Colonic mucosa (tissue), 4 donors: ENCODE measurements around the gene RALGAPA2. TPM values are rescaled to one million over a fixed set of nuclear protein-coding genes. Genes with fewer than 3 reads are reported as not detected.

Experiments
- DNase-seq: peaks from one replicate; pipeline ENCODE4 v3.0.0-alpha.2; 2020
- H3K27ac ChIP-seq: fragments of 200-600 bp; one replicate; pipeline ENCODE4 v1.8.0; 2021
- H3K27me3 ChIP-seq: fragments of 200-600 bp; one replicate; pipeline ENCODE4 v1.8.0; 2021
- H3K36me3 ChIP-seq: fragments of 200-600 bp; one replicate; pipeline ENCODE4 v1.8.0; 2021
- H3K4me1 ChIP-seq: fragments of 200-600 bp; one replicate; pipeline ENCODE4 v1.8.0; 2021; ENCODE audit warnings: mild to moderate bottlenecking
- H3K4me3 ChIP-seq: fragments of 200-600 bp; one replicate; pipeline ENCODE4 v1.8.0; 2021
- H3K9ac ChIP-seq, 2 donors: one replicate each; pipeline ENCODE4 v1.7.0; 2013; ENCODE audit warnings: control low read depth in 2 of 2, low read depth in 2 of 2, low read length in 2 of 2
- H3K9me3 ChIP-seq: fragments of 200-600 bp; one replicate; pipeline ENCODE4 v1.8.0; 2021
- CTCF ChIP-seq: fragments of 200-600 bp; IDR thresholded peaks from one replicate; pipeline ENCODE4 v1.8.0; 2022; ENCODE audit warnings: antibody characterized with exemption, mild to moderate bottlenecking
- intact Hi-C: fragments of 100-400 bp; cut with DNase I; formaldehyde crosslinking; loops from one replicate; pipeline ENCODE4 v1.14.1; 2022
- total RNA-seq, 2 donors: library from RNA; stranded (reverse); fragmentation: NEBNext Ultra II Directional in 1 of 2; extraction: Animal tissue kit (Norgen Biotek cat#: 25700) in 1 of 2; gene quantifications; one replicate each; pipeline ENCODE4 v1.2.1, GENCODE V29; 2021
- donor health status: healthy.
- donor health status: DM: no; HTN: no; CAD: no.
- donor health status: DM: no; HTN: no; CAD: no.

RALGAPA2 gene
- total RNA-seq, 2 donors from 2014 or later, result 64.5 to 66.1 TPM

DNA sequence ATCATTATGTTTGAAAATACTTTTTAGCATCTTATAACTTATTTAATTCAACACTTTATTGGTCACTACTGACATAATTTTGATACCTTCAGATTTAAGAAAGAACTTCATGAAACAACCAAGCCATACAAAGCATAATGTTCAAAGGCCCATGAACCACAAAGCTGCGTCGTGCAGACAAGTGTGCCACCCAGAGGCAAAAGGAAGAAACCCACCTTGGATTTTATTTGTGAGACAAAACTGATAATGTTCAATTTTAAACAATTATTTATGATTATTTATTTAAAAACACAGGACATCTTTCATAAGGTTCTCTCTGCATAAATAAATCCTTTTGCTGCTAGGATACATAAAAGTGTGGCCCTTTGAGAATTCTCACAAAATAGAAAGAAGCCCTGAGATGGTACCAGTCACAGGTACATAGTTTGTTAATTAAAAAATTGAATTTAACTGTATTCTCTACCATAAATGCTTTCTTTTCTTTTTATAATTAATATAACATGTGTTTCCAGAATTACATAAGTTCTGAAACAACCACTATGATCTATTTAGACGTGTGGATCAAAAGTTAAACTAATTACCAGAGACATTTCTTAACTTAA, 143.7 kb downstream of the RALGAPA2 start:
- Histone ChIP-seq H3K9me3 (no peaks in the 10 kb centered on the region), H3K9ac (no peak overlapping the region), H3K27ac (no peak overlapping the region), H3K27me3 (no peaks in the 10 kb centered on the region), H3K4me1 (no peaks in the 10 kb centered on the region), H3K36me3 (no peaks in the 10 kb centered on the region), H3K4me3 (no peak overlapping the region)
- peak; percentile 54 for TF ChIP-seq CTCF
- DNase-seq, result no peak
- intact Hi-C loops, result loop anchor here (5.0 kb wide), 1 partner anchor 206 kb away; no protein-coding TSS in a partner anchor

DNA sequence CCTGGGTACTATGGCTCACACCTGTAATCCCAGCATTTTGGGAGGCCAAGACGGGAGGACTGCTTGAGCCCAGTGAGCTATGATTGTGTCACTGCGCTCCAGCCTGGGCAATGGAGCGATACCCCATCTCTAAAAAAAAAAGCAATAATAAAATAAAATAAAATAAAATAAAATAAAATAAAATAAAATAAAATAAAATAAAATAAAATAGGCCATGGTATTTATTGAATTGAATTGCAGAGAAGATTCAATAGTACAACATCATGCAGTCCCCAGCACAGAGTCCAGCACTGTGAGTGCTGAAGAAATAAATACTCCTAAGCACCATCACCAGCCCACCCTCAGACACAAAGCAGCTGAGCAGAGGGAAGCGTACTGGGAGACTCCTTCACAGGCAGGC, 144.7 kb downstream of the RALGAPA2 start:
- no peaks in the 10 kb centered on the region for H3K36me3 ChIP-seq
- no peak overlapping the region for H3K27ac ChIP-seq
- intact Hi-C loops, result loop anchor here (5.0 kb wide), 1 partner anchor 205 kb away; no protein-coding TSS in a partner anchor
- DNase-seq, result no peak
- no peak for TF ChIP-seq CTCF
- H3K9me3 ChIP-seq, result no peaks in the 10 kb centered on the region
- no peak overlapping the region for H3K4me3 ChIP-seq
- H3K9ac ChIP-seq, result no peak overlapping the region
- H3K27me3 ChIP-seq, result no peaks in the 10 kb centered on the region
- H3K4me1 ChIP-seq, result no peaks in the 10 kb centered on the region

- no peak overlapping the region for H3K27ac ChIP-seq
- intact Hi-C loops, result loop anchor here (5.0 kb wide), 1 partner anchor 204 kb away; no protein-coding TSS in a partner anchor
- H3K27me3 ChIP-seq, result no peaks in the 10 kb centered on the region
- DNase-seq, result no peak
- TF ChIP-seq CTCF, result no peak
- H3K4me3 ChIP-seq, result no peak overlapping the region
- no peaks in the 10 kb centered on the region for H3K4me1 ChIP-seq
- no peak overlapping the region for H3K9ac ChIP-seq
- no peaks in the 10 kb centered on the region for H3K9me3 ChIP-seq
- no peaks in the 10 kb centered on the region for H3K36me3 ChIP-seq
Measured at GRCh38 chr20:20566516-20566915, 145.9 kb downstream of the RALGAPA2 start.

DNA sequence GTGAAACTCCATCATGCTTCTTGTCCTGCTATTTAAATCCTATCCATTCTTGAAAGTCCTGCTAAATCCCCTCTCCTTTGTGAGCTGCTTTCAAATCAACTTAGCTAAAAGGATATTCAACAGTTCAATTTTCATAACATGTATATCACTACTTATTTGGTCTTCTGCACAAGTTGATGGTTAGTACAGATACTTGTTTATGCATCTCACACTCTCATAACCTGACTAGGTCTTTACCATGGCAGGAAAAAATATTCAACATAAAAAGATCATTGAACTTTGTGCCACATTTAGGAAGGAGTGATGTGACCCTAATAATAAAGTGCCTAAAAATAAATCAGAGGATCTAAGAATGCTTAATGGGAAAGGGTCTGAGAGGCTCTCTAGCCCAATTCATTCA, 148.2 kb downstream of the RALGAPA2 start:
- Histone ChIP-seq H3K4me3 (no peak overlapping the region), H3K9me3 (no peaks in the 10 kb centered on the region), H3K27me3 (no peaks in the 10 kb centered on the region), H3K27ac (no peak overlapping the region), H3K36me3 (no peaks in the 10 kb centered on the region), H3K4me1 (no peaks in the 10 kb centered on the region), H3K9ac (no peak overlapping the region)
- no peak for DNase-seq
- TF ChIP-seq CTCF, result no peak
- intact Hi-C loops, result no loop called here

DNA sequence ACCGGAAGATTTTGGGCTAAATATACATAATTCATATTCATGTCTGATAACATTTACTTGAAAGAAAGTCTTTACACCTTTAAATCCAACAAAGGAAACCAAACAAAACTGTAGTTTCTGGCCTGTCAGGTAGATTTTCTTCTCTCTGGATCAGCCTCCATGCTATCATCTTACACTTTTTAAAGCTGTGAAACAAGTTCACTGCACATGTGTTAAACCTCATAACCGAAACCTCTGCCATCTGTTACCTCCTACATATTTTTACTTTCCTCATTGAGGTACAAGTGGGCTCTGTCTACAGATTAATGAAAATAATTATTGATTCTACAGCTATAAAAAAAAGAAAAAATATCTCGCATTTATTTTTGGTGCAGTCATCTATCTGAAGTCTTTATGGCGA, 149.9 kb downstream of the RALGAPA2 start:
- Histone ChIP-seq H3K27ac (no peak overlapping the region), H3K4me1 (no peaks in the 10 kb centered on the region), H3K4me3 (no peak overlapping the region), H3K27me3 (no peaks in the 10 kb centered on the region), H3K36me3 (no peaks in the 10 kb centered on the region), H3K9ac (no peak overlapping the region), H3K9me3 (no peaks in the 10 kb centered on the region)
- no peak for TF ChIP-seq CTCF
- intact Hi-C loops, result no loop called here
- no peak for DNase-seq
